T-helper 17 cell (primary cell): ENCODE results near the gene KRTDAP. TPM values are rescaled to one million over a fixed set of nuclear protein-coding genes. Genes with fewer than 3 reads are reported as not detected.

ENCODE experiments used
- ATAC-seq: fragments of 150-1000 bp; cut with Tn5 transposase; 2 replicates; pipeline ENCODE4 v1.10.0; 2021; ENCODE audit warnings: mild to moderate bottlenecking, moderate library complexity
- DNase-seq, 3 donors: peaks; one replicate each; pipeline versions ENCODE4 v3.0.0 to v3.0.0-alpha.2; 2020 to 2021
- H3K9me3 ChIP-seq: one replicate; pipeline ENCODE4 v1.7.0; 2013; ENCODE audit warnings: low read length, mild to moderate bottlenecking; ENCODE audit not compliant: control insufficient read depth, poor library complexity, severe bottlenecking
- H3K27ac Mint-ChIP-seq: one replicate; pipeline ENCODE4 v1.8.0; 2022; ENCODE audit warnings: mild to moderate bottlenecking, moderate library complexity, mixed read lengths
- H3K27me3 Mint-ChIP-seq: one replicate; pipeline ENCODE4 v1.8.0; 2022; ENCODE audit warnings: mixed read lengths
- H3K36me3 Mint-ChIP-seq: one replicate; pipeline ENCODE4 v1.8.0; 2022; ENCODE audit warnings: low read depth, mixed read lengths
- H3K4me1 Mint-ChIP-seq: one replicate; pipeline ENCODE4 v1.8.0; 2022; ENCODE audit warnings: mild to moderate bottlenecking, mixed read lengths
- H3K4me3 Mint-ChIP-seq: one replicate; pipeline ENCODE4 v1.8.0; 2022; ENCODE audit warnings: mild to moderate bottlenecking, moderate library complexity, mixed read lengths
- total RNA-seq, 4 donors: library from RNA in 2 of 4; stranded (reverse) in 2 of 4; gene quantifications; one replicate each; pipeline ENCODE4 v1.2.3 and lab custom pipeline; 2022 to 2026

KRTDAP gene
- total RNA-seq, 2 donors from 2014 or later: not detected

DNA sequence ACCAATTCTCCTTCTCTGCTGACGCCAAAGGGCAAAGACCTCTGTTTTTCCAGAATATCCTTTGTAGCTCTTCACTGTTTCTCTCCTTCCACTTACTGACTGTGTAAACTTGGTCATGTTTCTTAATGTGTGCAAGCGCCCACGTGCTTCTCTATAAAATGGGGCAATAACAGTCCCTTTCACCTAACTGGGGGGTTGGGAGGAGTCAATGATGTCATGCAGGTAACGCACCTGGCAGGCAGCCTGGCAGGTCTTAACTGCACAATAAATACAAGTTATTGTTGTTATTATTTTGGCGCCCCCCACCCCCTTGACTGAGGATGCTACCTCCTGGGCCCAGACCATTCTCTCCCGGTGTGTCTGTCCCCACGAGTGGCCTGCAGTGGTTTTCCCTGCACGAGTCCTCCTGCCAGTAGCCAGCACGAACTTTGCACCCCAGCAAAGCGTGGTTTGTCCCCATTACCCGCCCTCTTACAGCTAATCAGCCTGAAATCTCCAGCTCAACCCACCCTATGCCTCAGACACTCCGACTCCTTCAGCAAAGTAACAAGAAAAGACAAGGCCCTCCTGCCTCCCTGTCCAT is 32.6 kb upstream of the KRTDAP start:
- peaks cover 5% of the 10 kb centered on the region for H3K36me3 Mint-ChIP-seq
- DNase-seq (no peak), ATAC-seq (no peak)
- H3K9me3 ChIP-seq: no peaks in the 10 kb centered on the region
- H3K4me1 Mint-ChIP-seq: peaks cover 6% of the 10 kb centered on the region
- H3K4me3 Mint-ChIP-seq: no peak overlapping the region
- H3K27ac Mint-ChIP-seq: no peak overlapping the region
- H3K27me3 Mint-ChIP-seq: peaks cover 43% of the 10 kb centered on the region

DNA sequence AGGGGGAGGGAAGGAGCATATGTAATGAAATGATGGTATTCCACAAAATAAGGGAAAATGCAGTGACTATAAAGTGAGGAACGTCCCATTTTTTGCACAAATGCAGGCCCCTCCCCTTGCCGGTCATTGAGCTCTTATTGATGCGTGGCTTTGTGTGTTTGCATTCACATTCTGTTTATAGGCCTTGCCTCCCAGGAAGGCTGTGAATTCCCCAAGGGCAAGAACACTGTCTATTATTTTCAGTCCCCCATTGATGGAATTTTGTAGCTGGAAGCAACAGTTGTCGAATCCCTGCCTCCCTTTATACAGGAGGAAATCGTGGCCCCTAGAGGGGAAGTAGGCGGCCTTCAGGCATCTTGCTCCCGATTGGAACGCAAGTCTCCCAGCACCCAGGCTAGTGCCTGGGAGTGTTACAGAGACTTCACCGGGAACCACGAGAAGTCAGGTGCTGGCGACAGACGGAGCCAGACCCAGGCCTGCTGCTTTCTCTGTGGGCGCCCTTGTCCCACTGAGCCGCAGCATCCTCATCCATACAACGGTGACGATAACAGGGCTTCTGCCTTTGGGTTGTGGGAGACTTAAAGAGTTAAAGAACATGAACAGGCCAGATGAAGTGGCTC is 31.0 kb upstream of the KRTDAP start:
- Mint-ChIP-seq H3K27me3 (peaks cover 44% of the 10 kb centered on the region), H3K36me3 (peaks cover 5% of the 10 kb centered on the region), H3K4me1 (peaks cover 6% of the 10 kb centered on the region), H3K27ac (no peak overlapping the region), H3K4me3 (no peak overlapping the region)
- ATAC-seq (no peak), DNase-seq (no peak)
- H3K9me3 ChIP-seq: no peaks in the 10 kb centered on the region

DNA sequence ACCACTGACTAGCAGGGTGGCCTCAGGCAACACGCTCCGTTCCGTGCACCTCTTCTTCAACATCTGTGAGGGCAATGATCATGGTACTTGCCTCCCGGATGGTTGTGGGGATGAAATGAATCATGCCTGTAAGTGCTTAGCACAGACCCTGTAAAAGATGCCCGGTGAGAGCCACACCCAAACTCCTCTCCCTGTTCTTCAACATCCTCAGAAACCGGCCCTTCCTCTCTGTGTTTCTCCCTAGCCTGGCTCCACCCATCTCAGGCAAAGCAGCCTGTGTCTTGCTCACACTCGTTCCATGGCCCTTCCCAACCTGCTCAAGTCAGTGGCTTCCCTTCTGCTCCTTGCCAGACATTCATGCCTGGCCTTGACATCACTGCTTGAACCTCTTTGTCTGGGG is 29.0 kb upstream of the KRTDAP start:
- DNase-seq: no peak

DNA sequence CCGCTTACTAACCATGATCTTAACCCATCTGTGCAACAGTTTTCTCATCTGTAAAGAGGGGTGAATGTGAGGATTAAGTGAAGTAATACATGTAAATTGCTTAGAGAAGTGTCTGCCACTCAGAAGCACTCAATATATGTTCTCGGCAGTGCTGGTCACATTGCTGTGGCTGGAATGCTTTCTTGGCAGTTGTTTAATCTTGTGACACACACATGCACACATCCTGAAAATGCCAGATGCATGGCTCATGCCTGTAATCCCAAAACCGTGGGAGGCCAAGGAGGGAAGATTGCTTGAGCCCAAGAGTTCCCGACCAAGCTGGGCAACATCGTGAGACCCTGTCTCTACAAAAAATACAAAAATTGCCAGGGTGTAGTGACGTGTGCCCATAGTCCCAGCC is 28.0 kb upstream of the KRTDAP start:
- peaks cover 6% of the 10 kb centered on the region for H3K4me1 Mint-ChIP-seq
- no peak for ATAC-seq
- H3K27me3 Mint-ChIP-seq: peaks cover 45% of the 10 kb centered on the region
- no peaks in the 10 kb centered on the region for H3K9me3 ChIP-seq
- peaks cover 5% of the 10 kb centered on the region for H3K36me3 Mint-ChIP-seq
- H3K27ac Mint-ChIP-seq: no peak overlapping the region
- H3K4me3 Mint-ChIP-seq: no peak overlapping the region
- DNase-seq: no peak

More for the DNA sequence above, 29.0 kb upstream of the KRTDAP start:
- H3K4me1 Mint-ChIP-seq: peaks cover 6% of the 10 kb centered on the region
- H3K27ac Mint-ChIP-seq: peak overlapping the region; percentile 72
- no peak overlapping the region for H3K4me3 Mint-ChIP-seq
- H3K27me3 Mint-ChIP-seq: peaks cover 48% of the 10 kb centered on the region
- peaks cover 5% of the 10 kb centered on the region for H3K36me3 Mint-ChIP-seq
- no peak for ATAC-seq
- no peaks in the 10 kb centered on the region for H3K9me3 ChIP-seq

DNA sequence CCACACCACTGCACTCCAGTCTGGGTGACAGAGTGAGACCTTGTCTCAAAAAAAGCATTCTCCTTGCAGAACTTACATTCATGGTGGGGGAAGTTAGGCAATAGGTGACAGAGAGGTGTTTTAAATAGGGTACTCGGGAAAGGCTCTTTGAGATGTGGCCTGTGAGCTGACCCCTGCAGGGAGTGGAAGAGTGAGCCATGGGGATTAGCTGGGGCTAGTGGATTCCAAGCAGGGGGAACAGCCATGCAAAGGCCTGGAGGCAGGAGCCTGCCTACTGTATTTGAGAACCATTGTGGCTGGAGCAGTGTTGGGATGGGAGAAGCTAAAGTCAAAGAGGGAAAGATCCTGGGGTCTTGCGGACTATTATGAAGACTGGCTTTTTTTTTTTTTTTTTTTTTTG is 27.1 kb upstream of the KRTDAP start:
- no peak for ATAC-seq
- DNase-seq: no peak
- H3K9me3 ChIP-seq: no peaks in the 10 kb centered on the region
- Mint-ChIP-seq H3K27ac (no peak overlapping the region), H3K4me3 (no peak overlapping the region), H3K27me3 (peaks cover 48% of the 10 kb centered on the region), H3K4me1 (peaks cover 6% of the 10 kb centered on the region), H3K36me3 (peaks cover 5% of the 10 kb centered on the region)

DNA sequence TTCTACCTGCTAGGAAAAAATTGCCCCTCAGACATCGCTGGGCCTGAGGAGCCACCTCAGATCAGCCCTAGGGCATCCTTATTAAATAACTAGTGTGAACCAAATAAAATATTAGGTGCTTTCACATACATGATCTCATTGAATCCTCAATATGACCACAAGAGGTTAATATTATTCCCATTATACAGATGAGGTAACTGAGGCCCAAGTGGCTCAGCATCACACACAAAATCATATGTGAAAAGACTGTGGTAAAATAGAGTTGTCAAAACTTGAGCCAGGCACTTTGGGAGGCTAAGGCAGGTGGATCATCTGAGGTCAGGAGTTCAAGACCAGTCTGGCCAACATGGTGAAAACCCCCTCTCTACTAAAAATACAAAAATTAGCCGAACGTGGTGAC is 26.0 kb upstream of the KRTDAP start:
- DNase-seq (no peak), ATAC-seq (no peak)
- no peak overlapping the region for H3K4me3 Mint-ChIP-seq
- H3K27me3 Mint-ChIP-seq: peaks cover 51% of the 10 kb centered on the region
- no peaks in the 10 kb centered on the region for H3K9me3 ChIP-seq
- no peak overlapping the region for H3K27ac Mint-ChIP-seq
- H3K4me1 Mint-ChIP-seq: peaks cover 6% of the 10 kb centered on the region
- peaks cover 5% of the 10 kb centered on the region for H3K36me3 Mint-ChIP-seq

DNA sequence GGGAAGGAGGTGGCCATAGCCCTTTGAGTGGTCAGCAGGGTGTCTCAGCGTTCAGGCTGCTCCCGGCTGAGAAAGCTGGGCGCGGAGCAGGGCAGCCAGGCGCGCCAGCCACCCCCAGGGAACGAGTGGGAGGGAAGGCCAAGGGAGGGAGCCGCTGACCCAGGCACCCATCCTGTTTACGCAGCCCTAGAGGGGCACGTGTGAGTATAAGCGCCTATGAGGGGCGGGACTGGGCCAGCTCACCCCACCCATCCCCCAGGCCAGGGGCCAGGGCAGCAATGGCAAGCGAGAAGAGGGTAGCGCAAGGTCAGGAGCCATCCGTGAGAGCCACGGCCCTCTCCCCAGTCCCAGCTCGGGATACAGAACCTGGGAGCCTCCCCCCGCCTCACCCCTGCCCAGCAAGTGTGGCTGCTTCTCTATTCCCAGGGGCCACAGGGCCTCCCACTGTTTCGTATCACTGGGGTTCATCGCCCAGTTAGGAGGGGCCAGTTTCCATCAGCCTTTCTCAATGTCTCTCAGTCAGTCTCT is 24.1 kb upstream of the KRTDAP start:
- H3K27ac Mint-ChIP-seq: no peak overlapping the region
- H3K27me3 Mint-ChIP-seq: peaks cover 44% of the 10 kb centered on the region
- H3K36me3 Mint-ChIP-seq: peaks cover 2% of the 10 kb centered on the region
- ATAC-seq: no peak
- H3K4me1 Mint-ChIP-seq: peaks cover 11% of the 10 kb centered on the region
- no peak for DNase-seq
- no peak overlapping the region for H3K4me3 Mint-ChIP-seq
- no peaks in the 10 kb centered on the region for H3K9me3 ChIP-seq

DNA sequence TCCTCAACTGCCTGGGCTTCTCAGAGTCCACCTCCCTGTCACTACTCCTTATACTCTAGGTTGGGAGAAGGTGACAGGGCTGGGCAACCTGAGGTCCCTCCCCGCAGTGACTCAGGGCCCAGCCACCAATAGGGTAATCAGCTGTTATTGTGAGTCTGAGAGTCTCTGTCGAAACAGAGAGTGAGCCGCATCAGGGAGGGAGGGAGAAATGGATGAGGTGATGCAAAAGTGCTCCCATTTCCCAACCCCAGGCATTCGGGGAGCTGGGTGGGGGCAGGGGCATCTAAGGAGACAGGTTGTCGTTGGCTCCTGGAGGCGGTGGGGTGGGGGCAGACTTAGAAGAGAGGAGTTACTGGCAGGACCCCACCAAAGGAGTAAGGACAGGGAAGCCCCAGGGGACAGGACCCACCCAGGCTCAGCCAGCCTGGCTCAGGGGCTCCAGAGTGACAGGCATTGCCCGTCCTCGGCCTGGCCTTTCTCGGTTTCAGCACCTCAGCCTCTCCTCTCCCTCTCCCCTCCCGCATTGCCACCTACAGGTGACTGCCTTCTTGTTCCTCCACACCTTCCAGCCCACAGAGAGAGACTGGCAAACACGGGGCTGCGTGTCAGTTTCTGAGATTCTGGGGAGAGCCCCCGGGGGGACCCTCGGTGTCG is 23.5 kb upstream of the KRTDAP start, which contains the start of gene DMKN:
Gene DMKN, minus strand, starts transcription at position 22 of the 654 bp plus-strand sequence. CDS start 174 bp downstream, outside the sequence.
- DNase-seq: no peak
- Mint-ChIP-seq H3K4me1 (peaks cover 12% of the 10 kb centered on the region), H3K4me3 (no peak within 1 kb of the TSS), H3K27me3 (peaks cover 41% of the 10 kb centered on the region), H3K36me3 (peaks cover 2% of the 10 kb centered on the region), H3K27ac (no peak within 1 kb of the TSS)
- ATAC-seq: no peak
- no peaks in the 10 kb centered on the region for H3K9me3 ChIP-seq

DNA sequence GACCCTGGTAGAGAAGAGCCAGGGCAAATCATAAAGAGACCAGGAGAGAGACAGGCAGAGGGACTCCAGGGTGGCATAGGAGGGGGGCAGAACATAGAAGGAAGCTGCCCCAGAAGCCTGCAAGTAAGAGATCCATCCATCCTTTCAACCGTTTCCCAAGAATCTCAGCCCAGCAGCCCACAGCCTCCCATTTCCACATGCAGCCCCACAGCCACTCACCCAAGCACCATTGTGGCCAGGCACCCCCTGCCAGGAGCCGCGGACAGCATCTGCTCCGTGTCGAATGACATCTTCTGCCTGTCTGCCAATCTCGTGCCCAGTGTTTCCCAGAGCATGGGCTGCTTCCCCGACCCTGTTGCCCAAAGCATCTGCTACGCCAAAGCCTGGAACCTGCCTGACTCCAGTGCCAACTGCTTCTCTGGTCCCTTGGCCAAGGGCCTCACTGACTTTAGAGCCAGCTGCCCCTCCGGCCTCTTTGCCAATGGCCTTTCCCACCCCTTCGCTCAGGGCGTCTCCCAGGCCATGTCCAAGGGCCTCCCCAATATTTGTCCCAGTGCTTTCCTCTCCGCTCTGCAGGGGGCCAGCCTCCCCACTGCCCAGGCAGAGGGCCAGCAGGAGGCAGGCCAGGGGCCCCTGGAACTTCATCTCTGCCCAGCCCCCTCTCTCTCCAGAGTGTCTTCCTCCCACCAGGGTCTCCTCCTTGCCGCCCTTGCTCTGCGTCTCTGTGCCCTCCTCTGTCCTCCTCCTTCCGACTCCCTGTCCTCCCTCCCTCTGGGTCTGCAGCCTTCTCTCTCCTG is 22.8 kb upstream of the KRTDAP start:
- no peaks in the 10 kb centered on the region for H3K9me3 ChIP-seq
- ATAC-seq (no peak), DNase-seq (no peak)
- Mint-ChIP-seq H3K4me1 (peaks cover 12% of the 10 kb centered on the region), H3K36me3 (peaks cover 2% of the 10 kb centered on the region), H3K27me3 (peaks cover 43% of the 10 kb centered on the region), H3K4me3 (no peak overlapping the region), H3K27ac (no peak overlapping the region)

DNA sequence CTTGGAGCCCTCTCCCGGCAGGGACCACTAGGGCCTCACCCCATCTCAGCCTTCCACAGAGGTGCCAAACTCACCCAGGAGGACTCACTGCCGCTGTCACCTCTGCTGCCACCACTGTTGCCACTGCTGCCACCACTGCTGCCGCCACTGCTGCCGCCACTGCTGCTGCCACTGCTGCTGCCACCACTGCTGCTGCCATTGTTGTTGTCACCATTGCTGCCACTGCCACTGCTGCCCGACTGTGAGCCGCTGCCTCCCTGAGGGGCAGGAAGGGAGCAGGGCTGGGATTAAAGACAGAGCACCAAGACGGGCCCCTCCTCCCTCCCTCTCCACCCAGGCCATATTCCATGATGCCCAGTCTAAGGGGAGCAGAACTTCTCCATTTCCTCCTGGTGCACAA is 21.1 kb upstream of the KRTDAP start:
- Mint-ChIP-seq H3K27ac (no peak overlapping the region), H3K36me3 (no peaks in the 10 kb centered on the region), H3K27me3 (peaks cover 44% of the 10 kb centered on the region), H3K4me1 (peaks cover 12% of the 10 kb centered on the region), H3K4me3 (peak overlapping the region; percentile 59)
- ATAC-seq (no peak), DNase-seq (no peak)
- H3K9me3 ChIP-seq: no peaks in the 10 kb centered on the region

DNA sequence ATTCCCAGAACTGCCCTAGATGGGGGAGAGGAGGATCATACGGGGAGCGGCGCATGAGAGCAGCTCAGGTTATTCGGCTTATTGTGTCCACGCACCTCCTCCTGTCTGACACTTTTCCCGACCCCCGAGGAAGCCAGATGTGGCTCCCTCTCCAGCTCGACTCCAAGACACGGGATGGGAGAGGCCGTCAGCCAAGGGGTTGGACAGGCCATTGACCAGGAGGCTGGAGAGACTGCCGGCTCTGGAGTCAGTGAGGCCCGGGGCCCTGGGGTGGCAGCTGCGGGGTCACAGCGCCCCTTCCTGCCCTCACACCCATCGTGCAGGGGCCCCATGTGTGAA is 20.3 kb upstream of the KRTDAP start:
- DNase-seq (no peak), ATAC-seq (no peak)
- peak overlapping the region; percentile 78 for H3K4me3 Mint-ChIP-seq
- no peaks in the 10 kb centered on the region for H3K36me3 Mint-ChIP-seq
- H3K27ac Mint-ChIP-seq: peak overlapping the region; percentile 80
- no peaks in the 10 kb centered on the region for H3K9me3 ChIP-seq
- H3K27me3 Mint-ChIP-seq: peaks cover 48% of the 10 kb centered on the region
- peaks cover 14% of the 10 kb centered on the region for H3K4me1 Mint-ChIP-seq

DNA sequence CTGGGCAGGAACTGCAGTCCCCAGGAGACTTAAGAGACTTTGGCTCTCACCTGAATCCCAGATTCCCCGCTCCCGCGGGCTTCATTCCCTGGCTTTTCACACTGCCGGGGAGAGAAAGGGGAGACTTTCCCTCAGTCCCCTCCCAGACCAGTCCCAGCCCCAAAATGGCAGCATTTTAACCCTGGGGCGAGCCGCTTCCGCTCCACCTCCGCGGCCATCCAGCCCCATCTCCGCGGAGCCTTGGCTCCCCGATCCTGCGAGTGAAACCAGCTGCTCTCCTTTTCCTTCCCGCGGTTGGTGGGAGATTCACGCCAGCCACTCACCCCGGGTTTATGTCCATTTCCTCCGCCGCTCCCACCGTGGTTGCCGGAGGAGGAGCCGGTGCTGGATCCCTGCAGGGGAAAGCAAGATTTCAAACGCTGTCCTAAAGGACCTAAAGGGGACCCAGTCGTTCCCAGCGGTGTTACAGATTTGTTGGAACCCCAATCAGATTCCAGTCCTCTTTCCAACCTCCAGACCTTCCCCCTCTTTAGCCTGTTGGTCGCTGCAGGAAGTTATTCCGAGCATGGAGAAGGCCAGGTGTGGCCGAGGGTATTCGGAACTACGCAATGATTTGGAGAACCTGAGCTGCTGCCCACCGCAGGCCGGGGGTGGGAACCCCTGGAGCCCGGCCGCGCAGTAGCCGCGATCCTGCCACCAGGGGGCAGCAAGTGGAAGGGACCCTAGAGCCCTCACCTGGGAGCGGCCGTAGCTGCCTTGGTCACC is 19.8 kb upstream of the KRTDAP start:
- Mint-ChIP-seq H3K27ac (peak overlapping the region; percentile 80), H3K4me1 (peaks cover 14% of the 10 kb centered on the region), H3K4me3 (peak overlapping the region; percentile 78)

More for the DNA sequence above, 19.8 kb upstream of the KRTDAP start:
- no peaks in the 10 kb centered on the region for H3K9me3 ChIP-seq
- DNase-seq (peak; percentile 53 to 70 (median 63)), ATAC-seq (peak; percentile 80)
- Mint-ChIP-seq H3K36me3 (no peaks in the 10 kb centered on the region), H3K27me3 (peaks cover 50% of the 10 kb centered on the region)
